OCI-LY3 (cell line): ENCODE results near the gene FAM53B.

ENCODE experiments used
- H2AFZ ChIP-seq: fragments of 200-600, 300-600 bp; shearing (Covaris generic); 2 replicates; pipeline ENCODE4 v1.6.0; 2014; ENCODE audit warnings: antibody characterized with exemption, low read depth, low read length
- H3K27ac ChIP-seq: fragments of 200-600, 300-600 bp; sonication (generic); 2 replicates; pipeline ENCODE4 v1.5.1; 2014; ENCODE audit warnings: mild to moderate bottlenecking, low read length, moderate library complexity, mixed read lengths
- H3K27me3 ChIP-seq: fragments of 200-600, 300-600 bp; sonication (generic); 2 replicates; pipeline ENCODE4 v1.6.1; 2014; ENCODE audit warnings: low read depth, low read length, mixed read lengths
- H3K36me3 ChIP-seq: fragments of 200-600, 300-600 bp; sonication (generic); replicated peaks from 2 replicates; pipeline ENCODE3; 2014; ENCODE audit warnings: low read depth, low read length, mixed read lengths
- H3K4me1 ChIP-seq: fragments of 300-600, 200-600 bp; sonication (generic); 2 replicates; pipeline ENCODE4 v1.6.1; 2014; ENCODE audit warnings: low read length, mixed read lengths
- H3K4me2 ChIP-seq: fragments of 200-600, 300-600 bp; sonication (generic); 2 replicates; pipeline ENCODE4 v1.6.1; 2014; ENCODE audit warnings: low read length, mixed read lengths
- H3K4me3 ChIP-seq: fragments of 300-600, 200-600 bp; sonication (generic); 2 replicates; pipeline ENCODE4 v1.5.1; 2014; ENCODE audit warnings: antibody characterized with exemption, mild to moderate bottlenecking, low read length, moderate library complexity
- H3K79me2 ChIP-seq: fragments of 300-600, 200-600 bp; shearing (Covaris generic); 2 replicates; pipeline ENCODE4 v1.6.1; 2014; ENCODE audit warnings: mild to moderate bottlenecking, low read length, mixed read lengths
- H3K9ac ChIP-seq: fragments of 300-600, 200-600 bp; shearing (Covaris generic); 2 replicates; pipeline ENCODE4 v1.6.0; 2014; ENCODE audit warnings: mild to moderate bottlenecking, low read length, moderate library complexity
- H3K9me3 ChIP-seq: fragments of 200-600, 300-600 bp; shearing (Covaris generic); 2 replicates; pipeline ENCODE4 v1.6.1; 2014; ENCODE audit warnings: low read length, mixed read lengths; ENCODE audit not compliant: insufficient read depth
- H4K20me1 ChIP-seq: fragments of 200-600, 300-600 bp; sonication (generic); 2 replicates; pipeline ENCODE4 v1.6.1; 2016; ENCODE audit warnings: low read length, mixed read lengths; ENCODE audit not compliant: insufficient read depth
- CTCF ChIP-seq: fragments of 200-600, 300-600 bp; sonication (generic); IDR thresholded peaks from 2 replicates; pipeline ENCODE4 v1.5.1; 2014; ENCODE audit warnings: antibody characterized with exemption, low read length, low read depth
- EZH2phosphoT487 ChIP-seq: fragments of 200-600 bp; shearing (Covaris generic); IDR thresholded peaks from 2 replicates; pipeline ENCODE4 v1.6.1; 2018; ENCODE audit warnings: antibody characterized with exemption, mixed run types, low read depth

Gene FAM53B

GRCh38 chr10:124728830-124729661 lies 15.1 kb downstream of the FAM53B start:
- no peak overlapping the region for H3K4me3 ChIP-seq
- H2AFZ ChIP-seq, result no peak overlapping the region
- no peak overlapping the region for H3K9ac ChIP-seq
- H3K9me3 ChIP-seq, result no peaks in the 10 kb centered on the region
- H4K20me1 ChIP-seq, result peaks cover 26% of the 10 kb centered on the region
- H3K4me2 ChIP-seq, result peak overlapping the region; percentile 50
- H3K4me1 ChIP-seq, result peaks cover 66% of the 10 kb centered on the region
- peaks cover 84% of the 10 kb centered on the region for H3K79me2 ChIP-seq
- no peaks in the 10 kb centered on the region for H3K27me3 ChIP-seq
- H3K27ac ChIP-seq, result no peak overlapping the region
- no peak for TF ChIP-seq CTCF
- TF ChIP-seq EZH2phosphoT487, result no peak
- peaks cover 25% of the 10 kb centered on the region for H3K36me3 ChIP-seq

GRCh38 chr10:124728071-124728829 lies 15.9 kb downstream of the FAM53B start:
- H2AFZ ChIP-seq, result no peak overlapping the region
- peaks cover 66% of the 10 kb centered on the region for H3K4me1 ChIP-seq
- H3K9me3 ChIP-seq, result no peaks in the 10 kb centered on the region
- H3K9ac ChIP-seq, result no peak overlapping the region
- H3K27me3 ChIP-seq, result no peaks in the 10 kb centered on the region
- H3K4me2 ChIP-seq, result peak overlapping the region; percentile 50
- peaks cover 82% of the 10 kb centered on the region for H3K79me2 ChIP-seq
- TF ChIP-seq CTCF, result no peak
- TF ChIP-seq EZH2phosphoT487, result no peak
- no peak overlapping the region for H3K4me3 ChIP-seq
- peaks cover 25% of the 10 kb centered on the region for H4K20me1 ChIP-seq
- H3K27ac ChIP-seq, result no peak overlapping the region
- peaks cover 25% of the 10 kb centered on the region for H3K36me3 ChIP-seq

GRCh38 chr10:124727361-124727960 lies 16.7 kb downstream of the FAM53B start:
- Histone ChIP-seq H3K4me1 (peaks cover 66% of the 10 kb centered on the region), H3K79me2 (peaks cover 86% of the 10 kb centered on the region), H2AFZ (no peak overlapping the region), H3K27me3 (no peaks in the 10 kb centered on the region), H3K36me3 (peaks cover 25% of the 10 kb centered on the region), H4K20me1 (peaks cover 25% of the 10 kb centered on the region), H3K27ac (no peak overlapping the region), H3K9ac (no peak overlapping the region), H3K4me2 (no peak overlapping the region), H3K9me3 (no peaks in the 10 kb centered on the region), H3K4me3 (no peak overlapping the region)
- TF ChIP-seq EZH2phosphoT487 (no peak), CTCF (no peak)

- H4K20me1 ChIP-seq, result peaks cover 25% of the 10 kb centered on the region
Observed at GRCh38 chr10:124725791-124726190, 18.4 kb downstream of the FAM53B start.

More at GRCh38 chr10:124725791-124726190, 18.4 kb downstream of the FAM53B start:
- peaks cover 85% of the 10 kb centered on the region for H3K79me2 ChIP-seq
- H3K27me3 ChIP-seq, result no peaks in the 10 kb centered on the region
- no peak overlapping the region for H3K4me3 ChIP-seq
- H3K9me3 ChIP-seq, result no peaks in the 10 kb centered on the region
- peaks cover 72% of the 10 kb centered on the region for H3K4me1 ChIP-seq
- no peak overlapping the region for H3K9ac ChIP-seq
- no peak overlapping the region for H3K4me2 ChIP-seq
- TF ChIP-seq EZH2phosphoT487 (no peak), CTCF (no peak)
- H3K27ac ChIP-seq, result no peak overlapping the region
- no peak overlapping the region for H2AFZ ChIP-seq
- peaks cover 20% of the 10 kb centered on the region for H3K36me3 ChIP-seq
